ENCODE results near the gene PDIA6.
"Not testable (repeated sequence)": the region's sequence is repeated elsewhere in the genome, so short reads cannot be mapped to it uniquely, and the experiment has no call there.

Gene PDIA6

DNA sequence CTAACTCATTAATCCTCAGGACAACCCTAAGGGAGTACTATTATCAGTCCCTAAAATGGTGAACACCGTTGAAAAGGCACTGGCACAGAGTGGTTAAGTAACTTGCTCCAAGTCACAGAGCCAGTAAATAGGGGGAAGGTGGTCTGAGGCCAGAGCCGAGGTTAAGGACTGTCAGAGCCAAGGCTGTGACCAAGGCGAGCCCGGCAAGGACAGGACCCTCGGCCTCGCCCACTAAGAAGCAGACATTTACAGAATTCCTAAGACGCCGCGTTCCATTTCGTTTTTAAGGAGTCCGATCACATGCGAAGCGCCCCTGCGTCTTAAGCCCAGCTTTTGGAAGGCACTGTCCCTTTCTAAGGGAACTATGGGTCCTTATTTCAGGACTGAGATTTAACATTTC lies 1.1 kb downstream of the PDIA6 start:
- H3K9me2 ChIP-seq (ENCODE audit: low read depth, low read length), result no peaks in the 10 kb centered on the region
- H3K4me3 ChIP-seq (ENCODE audit: low read depth, low read length, poor library complexity, severe bottlenecking), result peak overlapping the region; percentile 76
- peak overlapping the region; percentile 98 for H3K4me2 ChIP-seq (ENCODE audit: low read length)
- H3K27ac ChIP-seq (ENCODE audit: low read depth, low read length, poor library complexity, severe bottlenecking), result peak overlapping the region; percentile 56
- H4K20me1 ChIP-seq (ENCODE audit: insufficient read depth, low read length), result no peaks in the 10 kb centered on the region
- peaks cover 59% of the 10 kb centered on the region for H3K79me2 ChIP-seq (ENCODE audit: insufficient read depth, low read length)
- no peaks in the 10 kb centered on the region for H3F3A ChIP-seq (ENCODE audit: insufficient read depth, low read length)
- H3K27me3 ChIP-seq (ENCODE audit: insufficient read depth, low read length), result no peaks in the 10 kb centered on the region
- H3K9ac ChIP-seq (ENCODE audit: low read length), result peak overlapping the region; percentile 96
- H3K36me3 ChIP-seq (ENCODE audit: insufficient read depth, low read length), result peaks cover 31% of the 10 kb centered on the region
- TF ChIP-seq EZH2 (IDR thresholded peaks at IDR 0.05; ENCODE audit: borderline replicate concordance, low read length), result no peak
- TF ChIP-seq, protein P1, sequence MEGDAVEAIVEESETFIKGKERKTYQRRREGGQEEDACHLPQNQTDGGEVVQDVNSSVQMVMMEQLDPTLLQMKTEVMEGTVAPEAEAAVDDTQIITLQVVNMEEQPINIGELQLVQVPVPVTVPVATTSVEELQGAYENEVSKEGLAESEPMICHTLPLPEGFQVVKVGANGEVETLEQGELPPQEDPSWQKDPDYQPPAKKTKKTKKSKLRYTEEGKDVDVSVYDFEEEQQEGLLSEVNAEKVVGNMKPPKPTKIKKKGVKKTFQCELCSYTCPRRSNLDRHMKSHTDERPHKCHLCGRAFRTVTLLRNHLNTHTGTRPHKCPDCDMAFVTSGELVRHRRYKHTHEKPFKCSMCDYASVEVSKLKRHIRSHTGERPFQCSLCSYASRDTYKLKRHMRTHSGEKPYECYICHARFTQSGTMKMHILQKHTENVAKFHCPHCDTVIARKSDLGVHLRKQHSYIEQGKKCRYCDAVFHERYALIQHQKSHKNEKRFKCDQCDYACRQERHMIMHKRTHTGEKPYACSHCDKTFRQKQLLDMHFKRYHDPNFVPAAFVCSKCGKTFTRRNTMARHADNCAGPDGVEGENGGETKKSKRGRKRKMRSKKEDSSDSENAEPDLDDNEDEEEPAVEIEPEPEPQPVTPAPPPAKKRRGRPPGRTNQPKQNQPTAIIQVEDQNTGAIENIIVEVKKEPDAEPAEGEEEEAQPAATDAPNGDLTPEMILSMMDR (IDR thresholded peaks at IDR 0.05; ENCODE audit: low read length), result no peak
- no peak overlapping the region for H2AFZ ChIP-seq (ENCODE audit: low read length)
- peaks cover 34% of the 10 kb centered on the region for H3K4me1 ChIP-seq (ENCODE audit: insufficient read depth, low read length, severe bottlenecking)
- no peaks in the 10 kb centered on the region for H3K9me3 ChIP-seq (ENCODE audit: low read length)

DNA sequence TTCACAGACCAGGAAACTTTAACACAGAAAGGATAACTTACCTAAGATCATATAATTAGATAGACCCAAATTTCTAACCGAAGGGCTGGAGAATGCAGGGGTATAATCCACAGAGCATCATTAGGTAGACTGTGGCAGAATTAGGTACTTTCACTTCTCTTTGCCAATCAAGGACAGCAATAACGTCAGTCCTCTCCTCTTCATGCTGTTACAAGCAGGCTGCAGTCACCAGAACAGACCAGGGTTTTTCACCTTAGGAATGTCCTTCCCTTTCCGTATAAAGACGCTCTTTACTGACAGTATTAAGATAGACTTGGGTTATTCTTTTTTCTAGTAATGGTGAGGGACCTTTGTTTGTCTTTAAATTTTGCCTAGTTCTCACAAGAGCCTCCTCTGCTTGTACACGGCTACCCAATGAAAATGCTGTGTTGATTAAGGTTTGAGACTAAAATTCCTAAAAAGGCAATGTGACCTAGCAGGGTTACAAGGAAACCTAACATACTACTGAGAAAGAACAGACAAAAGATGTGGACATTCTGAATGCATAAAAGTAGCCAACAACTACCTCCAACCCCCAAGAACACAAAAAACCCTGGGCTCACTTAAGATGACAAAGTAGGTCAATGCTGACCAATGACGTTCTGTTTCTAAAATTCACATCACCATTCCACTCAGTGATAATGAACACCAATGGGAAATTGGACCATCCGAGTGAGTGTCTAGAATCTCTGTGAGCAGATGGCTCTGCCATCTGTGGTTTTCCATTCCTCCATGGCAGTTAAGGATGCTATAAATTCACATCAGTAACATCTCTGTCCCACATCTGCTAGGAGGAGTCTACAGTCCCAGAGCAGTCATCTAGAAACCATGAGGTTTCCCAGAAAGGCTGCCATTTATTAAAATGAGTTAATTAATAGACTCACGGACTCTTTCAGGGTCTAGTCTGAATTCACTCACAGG lies 2.1 kb downstream of the PDIA6 start:
- no peaks in the 10 kb centered on the region for H3F3A ChIP-seq (ENCODE audit: insufficient read depth, low read length)
- peak overlapping the region; percentile 98 for H3K4me2 ChIP-seq (ENCODE audit: low read length)
- peak overlapping the region; percentile 96 for H3K9ac ChIP-seq (ENCODE audit: low read length)
- H3K36me3 ChIP-seq (ENCODE audit: insufficient read depth, low read length), result peaks cover 37% of the 10 kb centered on the region
- no peak for TF ChIP-seq EZH2 (IDR thresholded peaks at IDR 0.05; ENCODE audit: borderline replicate concordance, low read length)
- TF ChIP-seq, protein P1 (IDR thresholded peaks at IDR 0.05; ENCODE audit: low read length), result no peak
- no peaks in the 10 kb centered on the region for H3K9me3 ChIP-seq (ENCODE audit: low read length)
- peak overlapping the region; percentile 76 for H3K4me3 ChIP-seq (ENCODE audit: low read depth, low read length, poor library complexity, severe bottlenecking)
- no peaks in the 10 kb centered on the region for H3K27me3 ChIP-seq (ENCODE audit: insufficient read depth, low read length)
- peak overlapping the region; percentile 56 for H3K27ac ChIP-seq (ENCODE audit: low read depth, low read length, poor library complexity, severe bottlenecking)
- no peaks in the 10 kb centered on the region for H3K9me2 ChIP-seq (ENCODE audit: low read depth, low read length)
- peaks cover 66% of the 10 kb centered on the region for H3K79me2 ChIP-seq (ENCODE audit: insufficient read depth, low read length)
- no peak overlapping the region for H2AFZ ChIP-seq (ENCODE audit: low read length)
- peaks cover 34% of the 10 kb centered on the region for H3K4me1 ChIP-seq (ENCODE audit: insufficient read depth, low read length, severe bottlenecking)
- H4K20me1 ChIP-seq (ENCODE audit: insufficient read depth, low read length), result no peaks in the 10 kb centered on the region

DNA sequence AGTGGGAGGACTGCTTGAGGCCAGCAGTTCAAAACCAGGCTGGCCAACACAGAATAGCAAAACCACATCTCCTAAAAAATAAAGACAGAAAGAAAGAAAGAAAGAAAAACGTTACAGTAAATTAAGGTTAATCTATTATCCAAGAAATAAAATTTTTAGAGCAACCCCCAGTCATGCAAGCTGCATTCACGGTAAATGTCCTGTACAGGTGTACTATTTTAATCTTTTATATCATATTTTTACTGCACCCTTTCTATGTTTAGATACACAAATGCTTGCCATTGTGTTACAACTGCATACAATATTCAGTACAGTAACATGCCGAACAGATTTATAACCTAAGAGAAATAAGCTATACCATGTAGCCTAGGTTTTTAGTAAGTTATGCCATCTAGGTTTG lies 6.0 kb downstream of the PDIA6 start:
- Histone ChIP-seq H3K4me3 (ENCODE audit: low read depth, low read length, poor library complexity, severe bottlenecking) (no peak overlapping the region), H3K4me1 (ENCODE audit: insufficient read depth, low read length, severe bottlenecking) (peaks cover 27% of the 10 kb centered on the region), H2AFZ (ENCODE audit: low read length) (no peak overlapping the region), H3K79me2 (ENCODE audit: insufficient read depth, low read length) (peaks cover 84% of the 10 kb centered on the region), H3K27ac (ENCODE audit: low read depth, low read length, poor library complexity, severe bottlenecking) (no peak overlapping the region), H3K9ac (ENCODE audit: low read length) (no peak overlapping the region), H3K36me3 (ENCODE audit: insufficient read depth, low read length) (peaks cover 51% of the 10 kb centered on the region), H3K27me3 (ENCODE audit: insufficient read depth, low read length) (no peaks in the 10 kb centered on the region), H3K4me2 (ENCODE audit: low read length) (no peak overlapping the region), H3F3A (ENCODE audit: insufficient read depth, low read length) (no peaks in the 10 kb centered on the region), H3K9me3 (ENCODE audit: low read length) (no peaks in the 10 kb centered on the region), H4K20me1 (ENCODE audit: insufficient read depth, low read length) (no peaks in the 10 kb centered on the region), H3K9me2 (ENCODE audit: low read depth, low read length) (no peaks in the 10 kb centered on the region)
- TF ChIP-seq, protein P1 (IDR thresholded peaks at IDR 0.05; ENCODE audit: low read length), result no peak
- no peak for TF ChIP-seq EZH2 (IDR thresholded peaks at IDR 0.05; ENCODE audit: borderline replicate concordance, low read length)

DNA sequence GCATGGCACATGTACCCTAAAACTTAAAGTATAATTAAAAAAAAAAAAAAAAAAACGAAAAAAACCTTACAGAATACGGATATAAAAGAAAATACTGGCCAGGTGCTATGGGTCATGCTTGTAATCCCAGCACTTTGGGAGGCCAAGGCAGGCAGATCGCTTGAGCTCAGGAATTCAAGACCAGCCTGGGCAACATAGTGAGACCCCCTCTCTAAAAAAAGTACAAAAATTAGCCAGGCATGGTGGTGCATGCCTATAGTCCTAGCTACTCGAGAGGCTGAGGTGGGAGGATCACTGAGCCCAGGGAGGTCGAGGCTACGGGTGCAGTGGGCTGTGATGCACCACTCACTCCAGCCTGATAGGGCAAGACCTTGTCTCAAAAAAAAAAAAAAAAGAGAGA lies 6.6 kb downstream of the PDIA6 start:
- not testable (repeated sequence) for H3K27ac ChIP-seq (ENCODE audit: low read depth, low read length, poor library complexity, severe bottlenecking); H3K27me3 ChIP-seq (ENCODE audit: insufficient read depth, low read length); H3K9me2 ChIP-seq (ENCODE audit: low read depth, low read length); H3K4me2 ChIP-seq (ENCODE audit: low read length); H2AFZ ChIP-seq (ENCODE audit: low read length); H3K9me3 ChIP-seq (ENCODE audit: low read length); H3K9ac ChIP-seq (ENCODE audit: low read length); H4K20me1 ChIP-seq (ENCODE audit: insufficient read depth, low read length); H3F3A ChIP-seq (ENCODE audit: insufficient read depth, low read length); H3K4me3 ChIP-seq (ENCODE audit: low read depth, low read length, poor library complexity, severe bottlenecking)
- Histone ChIP-seq H3K36me3 (ENCODE audit: insufficient read depth, low read length) (peaks cover 57% of the 10 kb centered on the region), H3K4me1 (ENCODE audit: insufficient read depth, low read length, severe bottlenecking) (peaks cover 23% of the 10 kb centered on the region), H3K79me2 (ENCODE audit: insufficient read depth, low read length) (peaks cover 83% of the 10 kb centered on the region)
